GM19463 (cell line): ENCODE data around the gene IL13.

Experiments used
- ATAC-seq: cut with Tn5 transposase; IDR thresholded peaks from one replicate; pipeline ENCODE4 v1.9.1; 2021; ENCODE audit warnings: mild to moderate bottlenecking, moderate library complexity; ENCODE audit not compliant: unreplicated experiment

Gene IL13

GRCh38 chr5:132655821-132656773, 1.9 kb upstream of the IL13 start:
- peak; percentile 32 for ATAC-seq

GRCh38 chr5:132656774-132657355, 1.1 kb upstream of the IL13 start:
- no peak for ATAC-seq

- ATAC-seq, result no peak
Measured at GRCh38 chr5:132658381-132659302, 669 bp downstream of the IL13 start.

GRCh38 chr5:132659598-132660493, 1.9 kb downstream of the IL13 start:
- ATAC-seq, result no peak

- ATAC-seq, result peak; percentile 16
Measured at GRCh38 chr5:132661231-132662003, 3.4 kb downstream of the IL13 start.

GRCh38 chr5:132662004-132662401, 4.0 kb downstream of the IL13 start:
- no peak for ATAC-seq

GRCh38 chr5:132662925-132663770, 5.2 kb downstream of the IL13 start:
- ATAC-seq, result peak; percentile 51

GRCh38 chr5:132663771-132664695, 6.1 kb downstream of the IL13 start:
- peak; percentile 45 for ATAC-seq

GRCh38 chr5:132664696-132665209, 6.8 kb downstream of the IL13 start:
- no peak for ATAC-seq

GRCh38 chr5:132665574-132666080, 7.7 kb downstream of the IL13 start:
- no peak for ATAC-seq

GRCh38 chr5:132666310-132667123, 8.5 kb downstream of the IL13 start:
- no peak for ATAC-seq

GRCh38 chr5:132667309-132667708, 9.3 kb downstream of the IL13 start:
- no peak for ATAC-seq

- no peak for ATAC-seq
Measured at GRCh38 chr5:132667761-132668705, 10.1 kb downstream of the IL13 start.

- no peak for ATAC-seq
Measured at GRCh38 chr5:132668706-132669454, 10.9 kb downstream of the IL13 start.
